ENCODE data around the gene CREB3L1.

Gene CREB3L1

GRCh38 chr11:46332568-46333393, 55.3 kb downstream of the CREB3L1 start:
- WGBS (ENCODE audit: extremely low coverage, insufficient coverage, insufficient read length), result no CpG with 5 or more reads among the region's 99 CpGs
- Histone ChIP-seq H2BK12ac (ENCODE audit: low read length) (no peak overlapping the region), H2AK5ac (ENCODE audit: low read length) (no peak overlapping the region)

GRCh38 chr11:46333394-46333947, 56.0 kb downstream of the CREB3L1 start:
- Histone ChIP-seq H3K27ac (ENCODE audit: low read depth, low read length) (no peak overlapping the region), H2BK120ac (ENCODE audit: insufficient read depth, low read length, poor library complexity) (no peak overlapping the region), H4K12ac (ENCODE audit: low read depth, low read length) (no peak overlapping the region), H3K23ac (ENCODE audit: low read length) (no peak overlapping the region), H3K9me3 (ENCODE audit: insufficient read depth, low read depth, low read length) (peaks cover 5% of the 10 kb centered on the region), H3K27me3 (ENCODE audit: insufficient read depth, low read length) (peaks cover 29% of the 10 kb centered on the region), H4K91ac (ENCODE audit: low read depth, low read length) (no peak overlapping the region), H2AFZ (ENCODE audit: insufficient read depth, low read length, poor library complexity) (peak overlapping the region; percentile 12), H3K4me1 (ENCODE audit: control insufficient read depth in 1 of 2, insufficient read depth in 2 of 2, low read length in 2 of 2) (peaks cover 12 to 22% of the 10 kb centered on the region in 2 experiments), H2BK12ac (ENCODE audit: low read length) (no peak overlapping the region), H3K14ac (ENCODE audit: low read length) (peak overlapping the region; percentile 17), H3K4me2 (ENCODE audit: low read length) (peak overlapping the region; percentile 65), H3K9ac (ENCODE audit: low read length) (no peak overlapping the region), H2BK5ac (ENCODE audit: low read depth, low read length, poor library complexity) (no peak overlapping the region), H3K79me1 (ENCODE audit: low read length) (peaks cover 9% of the 10 kb centered on the region), H3K79me2 (ENCODE audit: control insufficient read depth, insufficient read depth, low read length, poor library complexity) (no peaks in the 10 kb centered on the region), H2AK5ac (ENCODE audit: low read length) (peak overlapping the region; percentile 11), H3K4me3 (ENCODE audit: low read depth, low read length) (peak overlapping the region; percentile 49), H4K8ac (ENCODE audit: low read depth, low read length) (no peak overlapping the region), H3K4ac (ENCODE audit: low read depth, low read length) (no peak overlapping the region), H3K18ac (ENCODE audit: low read length) (no peak overlapping the region), H3K36me3 (ENCODE audit: control insufficient read depth in 1 of 2, insufficient read depth in 2 of 2, low read length in 2 of 2) (no peaks in the 10 kb centered on the region)
- WGBS (ENCODE audit: extremely low coverage, insufficient coverage, insufficient read length), result no CpG with 5 or more reads among the region's 25 CpGs
- DNase-seq, result peak in 1 of 2 donors; percentile 39

More at GRCh38 chr11:46332568-46333393, 55.3 kb downstream of the CREB3L1 start:
- DNase-seq, result peak in 1 of 2 donors; percentile 51
- H4K8ac ChIP-seq (ENCODE audit: low read depth, low read length), result no peak overlapping the region
- H3K18ac ChIP-seq (ENCODE audit: low read length), result no peak overlapping the region
- H3K27me3 ChIP-seq (ENCODE audit: insufficient read depth, low read length), result peaks cover 29% of the 10 kb centered on the region
- no peaks in the 10 kb centered on the region for H3K36me3 ChIP-seq (ENCODE audit: control insufficient read depth in 1 of 2, insufficient read depth in 2 of 2, low read length in 2 of 2)
- no peak overlapping the region for H4K91ac ChIP-seq (ENCODE audit: low read depth, low read length)
- peaks cover 12 to 20% of the 10 kb centered on the region in 2 experiments for H3K4me1 ChIP-seq (ENCODE audit: control insufficient read depth in 1 of 2, insufficient read depth in 2 of 2, low read length in 2 of 2)
- peak overlapping the region; percentile 26 for H2AFZ ChIP-seq (ENCODE audit: insufficient read depth, low read length, poor library complexity)
- H3K9ac ChIP-seq (ENCODE audit: low read length), result no peak overlapping the region
- H2BK5ac ChIP-seq (ENCODE audit: low read depth, low read length, poor library complexity), result no peak overlapping the region
- no peak overlapping the region for H3K23ac ChIP-seq (ENCODE audit: low read length)
- H4K12ac ChIP-seq (ENCODE audit: low read depth, low read length), result no peak overlapping the region
- H3K4me2 ChIP-seq (ENCODE audit: low read length), result peak overlapping the region; percentile 65
- H2BK120ac ChIP-seq (ENCODE audit: insufficient read depth, low read length, poor library complexity), result no peak overlapping the region
- peaks cover 5% of the 10 kb centered on the region for H3K9me3 ChIP-seq (ENCODE audit: insufficient read depth, low read depth, low read length)
- H3K79me2 ChIP-seq (ENCODE audit: control insufficient read depth, insufficient read depth, low read length, poor library complexity), result no peaks in the 10 kb centered on the region
- peaks cover 9% of the 10 kb centered on the region for H3K79me1 ChIP-seq (ENCODE audit: low read length)
- H3K4me3 ChIP-seq (ENCODE audit: low read depth, low read length), result peak overlapping the region; percentile 49
- H3K4ac ChIP-seq (ENCODE audit: low read depth, low read length), result no peak overlapping the region
- no peak overlapping the region for H3K27ac ChIP-seq (ENCODE audit: low read depth, low read length)
- H3K14ac ChIP-seq (ENCODE audit: low read length), result peak overlapping the region; percentile 17

- H4K91ac ChIP-seq (ENCODE audit: low read depth, low read length), result no peak overlapping the region
- no peak overlapping the region for H3K27ac ChIP-seq (ENCODE audit: low read depth, low read length)
- no peak overlapping the region for H3K9ac ChIP-seq (ENCODE audit: low read length)
- peaks cover 29% of the 10 kb centered on the region for H3K27me3 ChIP-seq (ENCODE audit: insufficient read depth, low read length)
- H2BK5ac ChIP-seq (ENCODE audit: low read depth, low read length, poor library complexity), result no peak overlapping the region
- WGBS (ENCODE audit: extremely low coverage, insufficient coverage, insufficient read length), result no CpG with 5 or more reads among the region's 3 CpGs
- H3K18ac ChIP-seq (ENCODE audit: low read length), result no peak overlapping the region
- no peaks in the 10 kb centered on the region for H3K79me2 ChIP-seq (ENCODE audit: control insufficient read depth, insufficient read depth, low read length, poor library complexity)
- peaks cover 13% of the 10 kb centered on the region for H3K79me1 ChIP-seq (ENCODE audit: low read length)
- no peak overlapping the region for H3K4me2 ChIP-seq (ENCODE audit: low read length)
- H4K8ac ChIP-seq (ENCODE audit: low read depth, low read length), result no peak overlapping the region
- peak overlapping the region; percentile 42 for H2AK5ac ChIP-seq (ENCODE audit: low read length)
- H4K12ac ChIP-seq (ENCODE audit: low read depth, low read length), result no peak overlapping the region
- H3K23ac ChIP-seq (ENCODE audit: low read length), result peak overlapping the region; percentile 34
- no peak overlapping the region for H3K14ac ChIP-seq (ENCODE audit: low read length)
- no peak for DNase-seq
- peaks cover 5% of the 10 kb centered on the region for H3K9me3 ChIP-seq (ENCODE audit: insufficient read depth, low read depth, low read length)
- no peaks in the 10 kb centered on the region for H3K36me3 ChIP-seq (ENCODE audit: control insufficient read depth in 1 of 2, insufficient read depth in 2 of 2, low read length in 2 of 2)
- no peak overlapping the region for H2BK120ac ChIP-seq (ENCODE audit: insufficient read depth, low read length, poor library complexity)
- H3K4me3 ChIP-seq (ENCODE audit: low read depth, low read length), result no peak overlapping the region
- no peak overlapping the region for H3K4ac ChIP-seq (ENCODE audit: low read depth, low read length)
- H3K4me1 ChIP-seq (ENCODE audit: control insufficient read depth in 1 of 2, insufficient read depth in 2 of 2, low read length in 2 of 2), result peaks cover 15 to 29% of the 10 kb centered on the region in 2 experiments
- H2BK12ac ChIP-seq (ENCODE audit: low read length), result no peak overlapping the region
- H2AFZ ChIP-seq (ENCODE audit: insufficient read depth, low read length, poor library complexity), result no peak overlapping the region
Measured at GRCh38 chr11:46334211-46334610, 56.7 kb downstream of the CREB3L1 start.

- no peak overlapping the region for H2AFZ ChIP-seq (ENCODE audit: insufficient read depth, low read length, poor library complexity)
- peaks cover 17% of the 10 kb centered on the region for H3K79me1 ChIP-seq (ENCODE audit: low read length)
- H3K9me3 ChIP-seq (ENCODE audit: insufficient read depth, low read depth, low read length), result peaks cover 5% of the 10 kb centered on the region
- no peak overlapping the region for H2BK5ac ChIP-seq (ENCODE audit: low read depth, low read length, poor library complexity)
- no peak for DNase-seq
- H3K36me3 ChIP-seq (ENCODE audit: control insufficient read depth in 1 of 2, insufficient read depth in 2 of 2, low read length in 2 of 2), result no peaks in the 10 kb centered on the region
- H4K8ac ChIP-seq (ENCODE audit: low read depth, low read length), result no peak overlapping the region
- H3K9ac ChIP-seq (ENCODE audit: low read length), result no peak overlapping the region
- H3K4me3 ChIP-seq (ENCODE audit: low read depth, low read length), result no peak overlapping the region
- WGBS (ENCODE audit: extremely low coverage, insufficient coverage, insufficient read length), result no CpG with 5 or more reads among the region's 6 CpGs
- no peak overlapping the region for H4K12ac ChIP-seq (ENCODE audit: low read depth, low read length)
- H3K4me1 ChIP-seq (ENCODE audit: control insufficient read depth in 1 of 2, insufficient read depth in 2 of 2, low read length in 2 of 2), result peaks cover 23 to 33% of the 10 kb centered on the region in 2 experiments
- H3K4ac ChIP-seq (ENCODE audit: low read depth, low read length), result no peak overlapping the region
- H3K79me2 ChIP-seq (ENCODE audit: control insufficient read depth, insufficient read depth, low read length, poor library complexity), result no peaks in the 10 kb centered on the region
- no peak overlapping the region for H3K23ac ChIP-seq (ENCODE audit: low read length)
- H3K18ac ChIP-seq (ENCODE audit: low read length), result no peak overlapping the region
- peak overlapping the region; percentile 28 for H2BK120ac ChIP-seq (ENCODE audit: insufficient read depth, low read length, poor library complexity)
- H4K91ac ChIP-seq (ENCODE audit: low read depth, low read length), result peak overlapping the region; percentile 41
- peak overlapping the region; percentile 33 for H2BK12ac ChIP-seq (ENCODE audit: low read length)
- no peak overlapping the region for H3K27ac ChIP-seq (ENCODE audit: low read depth, low read length)
- no peak overlapping the region for H3K4me2 ChIP-seq (ENCODE audit: low read length)
- H3K27me3 ChIP-seq (ENCODE audit: insufficient read depth, low read length), result peaks cover 29% of the 10 kb centered on the region
- no peak overlapping the region for H2AK5ac ChIP-seq (ENCODE audit: low read length)
- H3K14ac ChIP-seq (ENCODE audit: low read length), result peak overlapping the region; percentile 36
Measured at GRCh38 chr11:46335271-46335670, 57.8 kb downstream of the CREB3L1 start.

Measured in trophoblast cell (in vitro differentiated cells and primary cell).